HG03060 (cell line): ENCODE measurements around the gene PTHLH.

Source experiments
- ATAC-seq: cut with Tn5 transposase; IDR thresholded peaks from one replicate; pipeline ENCODE4 v1.9.1; 2021; ENCODE audit warnings: low read depth, moderate number of reproducible peaks; ENCODE audit not compliant: unreplicated experiment

Gene PTHLH

GRCh38 chr12:27972721-27973120 lies at the start of gene PTHLH:
TSS of gene PTHLH (minus strand) at chr12:27972733. CDS start at chr12:27969494, 3,239 bp downstream.
- no peak for ATAC-seq

- no peak for ATAC-seq
Measured at GRCh38 chr12:28021704-28022103, 49.2 kb upstream of the PTHLH start.

- ATAC-seq: no peak
Measured at GRCh38 chr12:28017873-28018255, 45.3 kb upstream of the PTHLH start.

GRCh38 chr12:28017126-28017872 lies 44.8 kb upstream of the PTHLH start:
- ATAC-seq: no peak

- no peak for ATAC-seq
Measured at GRCh38 chr12:28015165-28015564, 42.6 kb upstream of the PTHLH start.

GRCh38 chr12:28014196-28014595 lies 41.7 kb upstream of the PTHLH start:
- no peak for ATAC-seq

GRCh38 chr12:28012333-28012918 lies 39.9 kb upstream of the PTHLH start:
- no peak for ATAC-seq

- ATAC-seq: no peak
Measured at GRCh38 chr12:28010036-28010435, 37.5 kb upstream of the PTHLH start.

- no peak for ATAC-seq
Measured at GRCh38 chr12:27999970-28000369, 27.4 kb upstream of the PTHLH start.

GRCh38 chr12:27999521-27999920 lies 27.0 kb upstream of the PTHLH start:
- ATAC-seq: no peak

- no peak for ATAC-seq
Measured at GRCh38 chr12:27998658-27999057, 26.1 kb upstream of the PTHLH start.

GRCh38 chr12:27998170-27998569 lies 25.6 kb upstream of the PTHLH start:
- ATAC-seq: no peak

- no peak for ATAC-seq
Measured at GRCh38 chr12:27996761-27997160, 24.2 kb upstream of the PTHLH start.

GRCh38 chr12:27995406-27995805 lies 22.9 kb upstream of the PTHLH start:
- no peak for ATAC-seq

GRCh38 chr12:27988594-27989233 lies 16.2 kb upstream of the PTHLH start:
- ATAC-seq: no peak

- ATAC-seq: no peak
Measured at GRCh38 chr12:27987331-27987730, 14.8 kb upstream of the PTHLH start.

GRCh38 chr12:27984275-27984674 lies 11.7 kb upstream of the PTHLH start:
- no peak for ATAC-seq

- ATAC-seq: no peak
Measured at GRCh38 chr12:27982951-27983350, 10.4 kb upstream of the PTHLH start.

GRCh38 chr12:27982385-27982784 lies 9.9 kb upstream of the PTHLH start:
- ATAC-seq: no peak

- ATAC-seq: no peak
Measured at GRCh38 chr12:27981874-27982273, 9.3 kb upstream of the PTHLH start.

GRCh38 chr12:27979145-27979544 lies 6.6 kb upstream of the PTHLH start:
- no peak for ATAC-seq
